ENCODE results near the gene STOML2. TPM values are rescaled to one million over a fixed set of nuclear protein-coding genes. Genes with fewer than 3 reads are reported as not detected.

Gene STOML2
- polyA plus RNA-seq, 1 donor (not counting 4 experiments of a cell fraction or from before 2014, with no cell fraction given), result 149 TPM

GRCh38 chr9:35056571-35057270 lies 46.2 kb downstream of the STOML2 start:
- H2AFZ ChIP-seq (ENCODE audit: control insufficient read depth, low read length), result no peak overlapping the region
- FAIRE-seq, result no peak
- no peak overlapping the region for H3K4me2 ChIP-seq (ENCODE audit: control insufficient read depth, extremely low read depth, insufficient read depth, low read depth, low read length)
- H3K4me1 ChIP-seq (ENCODE audit: control insufficient read depth, extremely low read depth, insufficient read depth, low read length), result no peaks in the 10 kb centered on the region
- peaks cover 5% of the 10 kb centered on the region for H3K79me2 ChIP-seq (ENCODE audit: control insufficient read depth, insufficient read depth, low read length)
- no peaks in the 10 kb centered on the region for H3K27me3 ChIP-seq (ENCODE audit: control insufficient read depth, extremely low read depth, insufficient read depth, low read length)
- dilution Hi-C loops (cut with MboI; ENCODE audit: extremely low pct_ligation_motif_present, low sequenced_read_pairs), result no loop called here
- no peak overlapping the region for H3K4me3 ChIP-seq (ENCODE audit: control insufficient read depth in 2 of 3, extremely low read depth in 1 of 3, insufficient read depth in 2 of 3, low read depth in 1 of 3, low read length in 3 of 3)
- TF ChIP-seq CTCF (optimal IDR thresholded peaks at IDR 0.05 in 1 of 3, IDR thresholded peaks at IDR 0.05 in 1 of 3, conservative IDR thresholded peaks at IDR 0.05 in 1 of 3; ENCODE audit: extremely low read depth in 1 of 3, insufficient read depth in 2 of 3, low read length in 3 of 3) (no peak), EZH2 (IDR thresholded peaks at IDR 0.05; ENCODE audit: low read length) (no peak)
- H3K27ac ChIP-seq (ENCODE audit: control insufficient read depth, insufficient read depth, low read length), result no peak overlapping the region
- no peaks in the 10 kb centered on the region for H3K9me1 ChIP-seq (ENCODE audit: control insufficient read depth, extremely low read depth, insufficient read depth, low read length)
- no peaks in the 10 kb centered on the region for H3K9me3 ChIP-seq (ENCODE audit: control insufficient read depth, low read depth, low read length)
- H3K9ac ChIP-seq (ENCODE audit: control insufficient read depth, extremely low read depth, insufficient read depth, low read length), result no peak overlapping the region
- DNase-seq (ENCODE audit: low read depth, low spot score), result no peak
- peaks cover 3% of the 10 kb centered on the region for H4K20me1 ChIP-seq (ENCODE audit: control insufficient read depth, extremely low read depth, insufficient read depth, low read length)
- peaks cover 46 to 50% of the 10 kb centered on the region in 2 experiments for H3K36me3 ChIP-seq (ENCODE audit: control insufficient read depth in 2 of 2, extremely low read depth in 1 of 2, insufficient read depth in 2 of 2, low read length in 2 of 2)

- Histone ChIP-seq H3K4me1 (ENCODE audit: control insufficient read depth, extremely low read depth, insufficient read depth, low read length) (no peaks in the 10 kb centered on the region), H3K36me3 (ENCODE audit: control insufficient read depth in 2 of 2, extremely low read depth in 1 of 2, insufficient read depth in 2 of 2, low read length in 2 of 2) (peaks cover 38 to 39% of the 10 kb centered on the region in 2 experiments), H3K9me1 (ENCODE audit: control insufficient read depth, extremely low read depth, insufficient read depth, low read length) (no peaks in the 10 kb centered on the region), H4K20me1 (ENCODE audit: control insufficient read depth, extremely low read depth, insufficient read depth, low read length) (peaks cover 3% of the 10 kb centered on the region), H3K27ac (ENCODE audit: control insufficient read depth, insufficient read depth, low read length) (no peak overlapping the region), H3K4me2 (ENCODE audit: control insufficient read depth, extremely low read depth, insufficient read depth, low read depth, low read length) (no peak overlapping the region), H3K79me2 (ENCODE audit: control insufficient read depth, insufficient read depth, low read length) (no peaks in the 10 kb centered on the region), H3K9me3 (ENCODE audit: control insufficient read depth, low read depth, low read length) (no peaks in the 10 kb centered on the region), H2AFZ (ENCODE audit: control insufficient read depth, low read length) (no peak overlapping the region), H3K9ac (ENCODE audit: control insufficient read depth, extremely low read depth, insufficient read depth, low read length) (no peak overlapping the region), H3K4me3 (ENCODE audit: control insufficient read depth in 2 of 3, extremely low read depth in 1 of 3, insufficient read depth in 2 of 3, low read depth in 1 of 3, low read length in 3 of 3) (no peak overlapping the region), H3K27me3 (ENCODE audit: control insufficient read depth, extremely low read depth, insufficient read depth, low read length) (no peaks in the 10 kb centered on the region)
- DNase-seq (ENCODE audit: low read depth, low spot score), result no peak
- TF ChIP-seq EZH2 (IDR thresholded peaks at IDR 0.05; ENCODE audit: low read length) (no peak), CTCF (optimal IDR thresholded peaks at IDR 0.05 in 1 of 3, IDR thresholded peaks at IDR 0.05 in 1 of 3, conservative IDR thresholded peaks at IDR 0.05 in 1 of 3; ENCODE audit: extremely low read depth in 1 of 3, insufficient read depth in 2 of 3, low read length in 3 of 3) (no peak)
- dilution Hi-C loops (cut with MboI; ENCODE audit: extremely low pct_ligation_motif_present, low sequenced_read_pairs), result no loop called here
- no peak for FAIRE-seq
Measured at GRCh38 chr9:35054871-35055644, 47.9 kb downstream of the STOML2 start.
